Rectal smooth muscle tissue (tissue), 1 donor: ENCODE results near the gene SCN3B.

ENCODE experiments used
- H3K27ac ChIP-seq: one replicate; pipeline ENCODE4 v1.7.0; 2013; ENCODE audit warnings: low read depth, low read length, inconsistent platforms
- H3K27me3 ChIP-seq: one replicate; pipeline ENCODE4 v1.7.0; 2013; ENCODE audit warnings: low read length; ENCODE audit not compliant: control insufficient read depth, insufficient read depth
- H3K36me3 ChIP-seq: one replicate; pipeline ENCODE4 v1.7.0; 2013; ENCODE audit warnings: low read length; ENCODE audit not compliant: control insufficient read depth, insufficient read depth
- H3K4me1 ChIP-seq: one replicate; pipeline ENCODE4 v1.7.0; 2013; ENCODE audit warnings: low read length; ENCODE audit not compliant: control insufficient read depth, insufficient read depth
- H3K4me3 ChIP-seq: one replicate; pipeline ENCODE4 v1.7.0; 2013; ENCODE audit warnings: low read length
- H3K9ac ChIP-seq: one replicate; pipeline ENCODE4 v1.7.0; 2013; ENCODE audit warnings: low read length

SCN3B gene

DNA sequence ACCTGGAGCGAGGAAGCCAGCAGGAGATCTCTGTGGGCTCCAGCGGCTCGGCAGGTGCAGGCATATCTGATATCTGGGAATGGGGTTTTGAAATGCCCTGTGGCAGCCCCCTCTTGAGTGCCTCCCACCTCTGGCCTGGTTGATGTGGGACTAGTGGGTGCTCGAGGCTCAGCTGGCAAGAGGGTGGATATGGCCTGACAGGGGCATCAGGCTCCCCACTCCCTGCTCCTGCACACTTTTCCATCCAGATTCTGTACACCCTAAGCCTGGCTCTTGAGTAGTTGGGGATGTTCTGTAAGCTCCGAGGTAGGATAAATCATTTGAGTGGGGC lies 75.0 kb downstream of the SCN3B start:
- no peak overlapping the region for H3K9ac ChIP-seq
- no peak overlapping the region for H3K4me3 ChIP-seq
- no peaks in the 10 kb centered on the region for H3K36me3 ChIP-seq
- no peak overlapping the region for H3K27ac ChIP-seq
- no peaks in the 10 kb centered on the region for H3K27me3 ChIP-seq
- no peaks in the 10 kb centered on the region for H3K4me1 ChIP-seq
